GM21723 (cell line): ENCODE data around the gene MYO9B.

Experiments used
- ATAC-seq: cut with Tn5 transposase; IDR thresholded peaks from one replicate; pipeline ENCODE4 v1.9.1; 2021; ENCODE audit warnings: mild to moderate bottlenecking, moderate library complexity; ENCODE audit not compliant: unreplicated experiment

The MYO9B gene

GRCh38 chr19:17112271-17112670 is 36.7 kb downstream of the MYO9B start:
- ATAC-seq: no peak

- no peak for ATAC-seq
Measured at GRCh38 chr19:17112700-17113099, 37.1 kb downstream of the MYO9B start.

GRCh38 chr19:17113127-17113785 is 37.7 kb downstream of the MYO9B start:
- no peak for ATAC-seq

GRCh38 chr19:17114414-17114831 is 38.8 kb downstream of the MYO9B start:
- ATAC-seq: no peak

- ATAC-seq: no peak
Measured at GRCh38 chr19:17116996-17117702, 41.6 kb downstream of the MYO9B start.

GRCh38 chr19:17118957-17119356 is 43.4 kb downstream of the MYO9B start:
- ATAC-seq: no peak

GRCh38 chr19:17121736-17122293 is 46.2 kb downstream of the MYO9B start:
- ATAC-seq: no peak

GRCh38 chr19:17123041-17123440 is 47.5 kb downstream of the MYO9B start:
- ATAC-seq: no peak

- no peak for ATAC-seq
Measured at GRCh38 chr19:17124025-17124424, 48.4 kb downstream of the MYO9B start.

- ATAC-seq: peak; percentile 68
Measured at GRCh38 chr19:17125062-17125727, 49.6 kb downstream of the MYO9B start.

- ATAC-seq: peak; percentile 66
Measured at GRCh38 chr19:17125728-17126677, 50.4 kb downstream of the MYO9B start.

- ATAC-seq: no peak
Measured at GRCh38 chr19:17127671-17128070, 52.1 kb downstream of the MYO9B start.

GRCh38 chr19:17128403-17128802 is 52.8 kb downstream of the MYO9B start:
- ATAC-seq: no peak

GRCh38 chr19:17128820-17129219 is 53.2 kb downstream of the MYO9B start:
- ATAC-seq: no peak

- no peak for ATAC-seq
Measured at GRCh38 chr19:17129377-17129776, 53.8 kb downstream of the MYO9B start.

GRCh38 chr19:17135001-17135853 is 59.6 kb downstream of the MYO9B start:
- ATAC-seq: peak; percentile 61

GRCh38 chr19:17136021-17136420 is 60.4 kb downstream of the MYO9B start:
- ATAC-seq: no peak

- no peak for ATAC-seq
Measured at GRCh38 chr19:17136617-17137016, 61.0 kb downstream of the MYO9B start.

GRCh38 chr19:17137417-17137816 is 61.8 kb downstream of the MYO9B start:
- ATAC-seq: no peak
